ENCODE measurements around the gene VSIG1. TPM values are rescaled to one million over a fixed set of nuclear protein-coding genes. Genes with fewer than 3 reads are reported as not detected.

Gene VSIG1
- total and polyA plus RNA-seq, 2 of the 13 experiments (the other 11 are each of a cell fraction or from before 2014, with no cell fraction given), result 0.01 TPM; not detected in 1

- TF ChIP-seq ZNF570 (CRISPR knock-in tag; IDR thresholded peaks at IDR 0.05; ENCODE audit: borderline replicate concordance), result no peak
- TF ChIP-seq ZNF552 (CRISPR knock-in tag; IDR thresholded peaks at IDR 0.05; ENCODE audit: borderline replicate concordance), result no peak
- TF ChIP-seq SOX5 (CRISPR knock-in tag; IDR thresholded peaks at IDR 0.05; ENCODE audit: borderline replicate concordance), result no peak
- no peak for TF ChIP-seq ZBTB7A (CRISPR knock-in tag; IDR thresholded peaks at IDR 0.05)
- TF ChIP-seq ZNF709 (CRISPR knock-in tag; IDR thresholded peaks at IDR 0.05), result no peak
- TF ChIP-seq ZC3H4 (CRISPR knock-in tag; IDR thresholded peaks at IDR 0.05; ENCODE audit: borderline replicate concordance), result no peak
- TF ChIP-seq DDIT3 (CRISPR knock-in tag; IDR thresholded peaks at IDR 0.05), result no peak
- no peak for TF ChIP-seq JARID2 (CRISPR knock-in tag; IDR thresholded peaks at IDR 0.05; ENCODE audit: insufficient replicate concordance)
- TF ChIP-seq ZNF101 (CRISPR knock-in tag; IDR thresholded peaks at IDR 0.05; ENCODE audit: borderline replicate concordance, low read depth), result no peak
- TF ChIP-seq ZNF235 (CRISPR knock-in tag; IDR thresholded peaks at IDR 0.05; ENCODE audit: borderline replicate concordance), result no peak
Measured at GRCh38 chrX:108034725-108035124, 10.1 kb upstream of the VSIG1 start (continued).

- Histone ChIP-seq H4K20me1 (ENCODE audit: insufficient read depth, low read length) (no peaks in the 10 kb centered on the region), H3K79me2 (ENCODE audit: insufficient read depth, low read length) (no peaks in the 10 kb centered on the region), H3K27ac (ENCODE audit: extremely low read length, insufficient read depth, low read length) (peak overlapping the region; percentile 31), H3K9me3 (ENCODE audit: low read length) (no peaks in the 10 kb centered on the region), H3K9ac (ENCODE audit: insufficient read depth, low read depth, low read length) (no peak overlapping the region), H3K36me3 (replicated peaks in 1 of 2; ENCODE audit: control insufficient read depth in 1 of 2, insufficient read depth in 2 of 2, low read length in 2 of 2) (no peaks in the 10 kb centered on the region), H3K4me1 (ENCODE audit: insufficient read depth, low read length) (peaks cover 35% of the 10 kb centered on the region), H3K4me3 (replicated peaks in 1 of 3; ENCODE audit: insufficient read depth in 1 of 3, low read depth in 2 of 3, low read length in 3 of 3) (no peak overlapping the region), H2AFZ (ENCODE audit: low read length) (no peak overlapping the region), H3K4me2 (ENCODE audit: low read depth, low read length) (peak overlapping the region; percentile 32; the same call in 1 of the 2 replicates), H3K27me3 (ENCODE audit: control insufficient read depth in 1 of 2, insufficient read depth in 2 of 2, low read length in 2 of 2) (no peaks in the 10 kb centered on the region)
- ChIA-PET POLR2A (no interaction called here), CTCF (ENCODE audit: low intra/inter-chr PET ratio, low total read pairs) (no interaction called here)
- FAIRE-seq, result peak; percentile 70
- WGBS (ENCODE audit: low lambda C conversion rate), result 0% methylated on average over 2 of the region's 4 CpGs
- intact Hi-C loops (cut with micrococcal nuclease; ENCODE audit: unreplicated experiment), result no loop called here
- in situ Hi-C loops (cut with HindIII; ENCODE audit: extremely low pct_ligation_motif_present, low pct_unique_long_range_greater_than_20kb), result no loop called here
- no TSS peak for BruUV-seq (replicated peaks)
- DNase-seq (ENCODE audit: low spot score), result peak; percentile 89
- ATAC-seq, result peak; percentile 99
- TF ChIP-seq HHEX (CRISPR knock-in tag; IDR thresholded peaks at IDR 0.05), result 0 out of 2 replicates have a peak, but pooled peaks have one; percentile 32
- TF ChIP-seq THAP11 (CRISPR knock-in tag; IDR thresholded peaks at IDR 0.05), result 0 out of 2 replicates have a peak, but pooled peaks have one; percentile 30
- peak; percentile 36; the same call in 1 of the 3 replicates for TF ChIP-seq MXI1 (IDR thresholded peaks at IDR 0.05; ENCODE audit: borderline replicate concordance, low read depth, low read length)
- no peak for TF ChIP-seq FOXA1 (IDR thresholded peaks at IDR 0.05)
- peak; percentile 47; the same call in 1 of the 2 replicates for TF ChIP-seq FOXA1 (CRISPR knock-in tag; IDR thresholded peaks at IDR 0.05)
- TF ChIP-seq FOXP1 (IDR thresholded peaks at IDR 0.05), result no peak
- peak; percentile 59; the same call in 1 of the 2 replicates for TF ChIP-seq FOXP1 (CRISPR knock-in tag; IDR thresholded peaks at IDR 0.05)
- TF ChIP-seq SAP130 (CRISPR knock-in tag; IDR thresholded peaks at IDR 0.05; ENCODE audit: low read depth), result 0 out of 2 replicates have a peak, but pooled peaks have one; percentile 15
- TF ChIP-seq ZNF180 (CRISPR knock-in tag; IDR thresholded peaks at IDR 0.05; ENCODE audit: borderline replicate concordance, low read depth), result no peak
- 0 out of 2 replicates have a peak, but pooled peaks have one; percentile 32 for TF ChIP-seq MAFG (CRISPR knock-in tag; IDR thresholded peaks at IDR 0.05)
- TF ChIP-seq AHR (CRISPR knock-in tag; IDR thresholded peaks at IDR 0.05), result no peak
- peak; percentile 59 to 74 for TF ChIP-seq MAFK (conservative IDR thresholded peaks at IDR 0.05 in 1 of 2, IDR thresholded peaks at IDR 0.05 in 1 of 2; ENCODE audit: low read length in 2 of 2)
- TF ChIP-seq CREM (IDR thresholded peaks at IDR 0.05), result 0 out of 2 replicates have a peak, but pooled peaks have one; percentile 18
- TF ChIP-seq CREM (CRISPR knock-in tag; IDR thresholded peaks at IDR 0.05), result no peak
- peak; percentile 60; the same call in 1 of the 2 replicates for TF ChIP-seq HMG20A (CRISPR knock-in tag; IDR thresholded peaks at IDR 0.05; ENCODE audit: borderline replicate concordance)
- peak; percentile 34; the same call in 1 of the 2 replicates for TF ChIP-seq SOX5 (CRISPR knock-in tag; IDR thresholded peaks at IDR 0.05; ENCODE audit: borderline replicate concordance)
Measured at GRCh38 chrX:108036298-108036973, 8.4 kb upstream of the VSIG1 start.

Data from HepG2 (cell line).